GM19452 (cell line): ENCODE results near the gene CERS1.

Experiments used
- ATAC-seq: cut with Tn5 transposase; IDR thresholded peaks from one replicate; pipeline ENCODE4 v1.9.1; 2021; ENCODE audit not compliant: unreplicated experiment

The CERS1 gene

DNA sequence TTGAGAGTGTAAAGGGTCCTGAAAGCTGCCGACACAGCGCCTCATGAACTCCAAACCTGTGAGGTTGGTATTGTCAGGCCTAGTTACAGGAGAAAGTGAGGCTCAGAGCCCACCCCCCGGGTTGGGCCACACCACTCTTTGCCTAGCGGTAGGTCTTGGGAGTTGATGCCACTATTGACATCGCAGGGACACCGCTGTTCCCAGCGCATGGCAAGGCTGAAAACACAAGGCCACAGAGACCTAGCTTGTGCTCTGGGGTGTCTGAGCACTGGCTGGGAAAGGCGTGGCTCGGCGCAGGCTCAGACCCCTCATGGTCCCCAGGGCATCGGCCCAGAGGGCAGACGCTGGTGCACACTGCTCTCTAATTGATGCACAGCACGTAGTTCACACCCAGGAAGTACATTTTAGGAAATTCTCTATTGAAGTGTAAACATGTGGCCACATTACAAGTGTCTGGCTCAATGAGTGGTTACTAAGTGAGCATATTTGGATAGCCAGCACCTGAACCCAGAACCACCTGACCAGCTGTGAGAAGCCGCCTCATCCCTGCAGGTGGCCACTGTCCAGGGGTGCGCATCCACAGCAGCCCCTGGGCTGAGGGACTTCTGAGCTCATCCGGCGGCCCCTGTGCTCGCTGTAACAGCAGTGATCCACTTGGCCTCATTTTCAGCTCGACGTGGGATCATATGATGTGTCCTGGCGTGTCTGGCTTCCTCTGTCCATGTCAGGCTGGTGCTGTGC is 36.9 kb downstream of the CERS1 start:
- ATAC-seq = no peak

- no peak for ATAC-seq
These were observed 38.7 kb downstream of the CERS1 start for GRCh38 chr19:18857223-18857622.

- no peak for ATAC-seq
These were observed 39.4 kb downstream of the CERS1 start for GRCh38 chr19:18856385-18857126.

DNA sequence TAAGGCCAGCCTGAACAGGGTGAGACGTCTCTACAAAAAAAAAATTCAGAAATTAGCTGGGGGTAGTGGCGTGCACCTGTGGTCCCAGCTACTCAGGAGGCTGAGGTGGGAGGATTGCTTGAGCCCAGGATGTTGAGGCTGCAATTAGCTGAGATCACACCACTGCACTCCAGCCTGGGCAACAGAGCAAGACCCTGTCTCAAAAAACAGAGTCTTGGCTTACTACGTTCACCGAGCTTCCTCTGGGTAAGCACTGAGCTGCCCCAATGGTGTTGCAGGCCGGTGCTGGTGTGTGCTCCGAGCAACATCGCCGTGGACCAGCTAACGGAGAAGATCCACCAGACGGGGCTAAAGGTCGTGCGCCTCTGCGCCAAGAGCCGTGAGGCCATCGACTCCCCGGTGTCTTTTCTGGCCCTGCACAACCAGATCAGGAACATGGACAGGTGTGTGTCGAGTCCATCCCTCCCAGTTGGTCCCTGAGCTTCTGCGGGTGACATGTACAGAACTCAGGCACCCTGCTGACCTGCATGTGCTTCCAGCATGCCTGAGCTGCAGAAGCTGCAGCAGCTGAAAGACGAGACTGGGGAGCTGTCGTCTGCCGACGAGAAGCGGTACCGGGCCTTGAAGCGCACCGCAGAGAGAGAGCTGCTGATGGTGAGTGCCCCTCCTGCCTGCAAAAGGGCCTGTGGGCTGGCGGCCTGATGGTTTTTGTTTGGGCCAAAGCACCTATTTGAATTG is 40.1 kb downstream of the CERS1 start:
- ATAC-seq = no peak

DNA sequence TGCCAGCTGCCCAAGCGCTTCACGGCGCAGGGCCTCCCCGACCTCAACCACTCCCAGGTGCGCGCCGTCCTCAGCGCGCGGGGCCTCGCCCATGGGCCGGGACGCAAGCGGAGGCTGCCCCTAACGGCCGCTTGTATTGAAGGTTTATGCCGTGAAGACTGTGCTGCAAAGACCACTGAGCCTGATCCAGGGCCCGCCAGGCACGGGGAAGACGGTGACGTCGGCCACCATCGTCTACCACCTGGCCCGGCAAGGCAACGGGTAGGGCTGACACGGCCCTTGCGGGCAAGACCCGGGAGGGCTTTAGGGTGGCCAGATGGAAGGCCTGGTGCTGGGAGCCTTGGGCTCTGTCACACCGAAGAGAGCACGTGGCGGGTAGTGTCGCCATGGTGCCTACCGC is 41.0 kb downstream of the CERS1 start:
- no peak for ATAC-seq

DNA sequence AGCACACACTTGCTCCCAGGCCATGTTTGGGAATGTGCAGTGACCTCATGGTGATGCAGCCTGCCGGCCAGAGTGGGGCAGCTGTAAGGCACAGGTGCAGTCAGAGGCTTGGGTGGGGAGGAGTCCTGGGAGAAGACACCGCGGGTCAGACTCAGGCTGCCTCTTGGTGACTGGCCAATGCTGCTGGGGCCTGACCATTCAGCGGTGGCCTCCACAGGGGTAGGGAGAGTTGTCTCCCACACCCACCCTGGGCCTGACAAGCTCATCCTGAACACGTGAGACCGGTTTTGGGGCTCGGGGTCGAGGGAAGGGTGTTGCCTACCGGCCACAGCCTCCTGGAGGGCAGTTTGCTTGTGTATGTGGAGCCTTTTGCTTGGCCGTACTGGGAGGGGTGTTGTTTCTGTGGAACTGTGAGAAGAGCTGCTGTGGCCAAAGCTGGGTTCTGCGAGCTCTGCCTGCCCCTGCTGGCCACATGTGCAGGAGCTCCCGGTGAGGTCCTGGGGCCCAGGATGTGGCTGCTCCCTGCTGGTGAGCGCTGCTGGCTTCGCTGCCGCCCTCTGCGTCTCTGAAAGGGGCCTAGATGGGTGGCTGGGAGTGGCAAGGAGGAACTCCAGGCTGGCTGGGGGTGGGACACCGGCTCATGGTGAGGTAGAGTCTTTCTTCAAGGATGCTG is 42.1 kb downstream of the CERS1 start:
- ATAC-seq = no peak

DNA sequence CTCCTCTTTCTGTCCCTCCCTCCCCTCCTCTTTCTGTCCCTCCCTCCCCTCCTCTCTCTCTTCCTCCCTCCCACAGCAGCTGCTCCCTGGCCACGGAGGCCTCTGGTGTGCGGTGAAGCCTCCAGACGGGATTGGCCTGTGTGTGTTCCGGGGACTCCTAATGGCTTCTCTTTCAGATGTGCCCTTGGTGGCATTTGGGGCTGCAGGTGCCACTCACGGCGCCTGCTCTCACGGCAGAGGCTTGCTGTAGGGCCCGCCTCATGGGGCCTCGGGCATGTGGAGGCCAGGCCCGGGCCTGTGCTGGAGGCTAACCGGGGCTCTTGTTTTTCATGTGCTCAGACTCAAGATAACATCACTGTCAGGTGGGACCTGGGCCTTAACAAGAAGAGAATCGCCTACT is 43.3 kb downstream of the CERS1 start:
- no peak for ATAC-seq

DNA sequence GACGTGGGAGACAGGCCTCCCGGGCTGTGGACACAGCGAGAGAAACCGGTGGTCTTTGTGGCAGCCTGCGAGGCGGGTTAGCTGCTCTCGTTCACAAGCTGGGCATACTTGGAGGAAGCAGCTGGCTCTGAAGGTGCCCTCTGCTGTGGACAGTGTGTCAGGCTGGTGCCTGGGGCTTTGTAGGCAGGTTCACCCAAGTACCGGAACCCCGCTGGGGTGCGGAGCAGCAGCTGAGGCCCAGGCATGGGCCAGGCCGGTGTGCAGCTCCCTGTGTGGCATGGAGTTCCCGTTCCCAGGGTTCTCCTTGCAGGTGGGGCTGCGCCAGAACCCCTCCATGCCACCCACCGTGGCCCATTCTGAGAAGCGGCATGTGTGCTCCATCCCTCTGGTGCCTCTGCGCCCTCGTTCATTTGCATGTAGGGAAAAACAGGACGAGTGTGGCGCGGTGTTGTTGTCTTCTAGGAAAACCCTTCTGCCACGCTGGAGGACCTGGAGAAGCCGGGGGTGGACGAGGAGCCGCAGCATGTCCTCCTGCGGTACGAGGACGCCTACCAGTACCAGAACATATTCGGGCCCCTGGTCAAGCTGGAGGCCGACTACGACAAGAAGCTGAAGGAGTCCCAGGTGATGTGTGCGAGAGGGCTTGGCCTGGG is 44.2 kb downstream of the CERS1 start:
- no peak for ATAC-seq

- no peak for ATAC-seq
These were observed 45.2 kb downstream of the CERS1 start for GRCh38 chr19:18850471-18851375.

- ATAC-seq = no peak
These were observed 46.0 kb downstream of the CERS1 start for GRCh38 chr19:18849838-18850400.

- ATAC-seq = no peak
These were observed 46.9 kb downstream of the CERS1 start for GRCh38 chr19:18848878-18849661.

- ATAC-seq = no peak
These were observed 48.2 kb downstream of the CERS1 start for GRCh38 chr19:18847549-18848463.

- no peak for ATAC-seq
These were observed 49.0 kb downstream of the CERS1 start for GRCh38 chr19:18846862-18847548.

DNA sequence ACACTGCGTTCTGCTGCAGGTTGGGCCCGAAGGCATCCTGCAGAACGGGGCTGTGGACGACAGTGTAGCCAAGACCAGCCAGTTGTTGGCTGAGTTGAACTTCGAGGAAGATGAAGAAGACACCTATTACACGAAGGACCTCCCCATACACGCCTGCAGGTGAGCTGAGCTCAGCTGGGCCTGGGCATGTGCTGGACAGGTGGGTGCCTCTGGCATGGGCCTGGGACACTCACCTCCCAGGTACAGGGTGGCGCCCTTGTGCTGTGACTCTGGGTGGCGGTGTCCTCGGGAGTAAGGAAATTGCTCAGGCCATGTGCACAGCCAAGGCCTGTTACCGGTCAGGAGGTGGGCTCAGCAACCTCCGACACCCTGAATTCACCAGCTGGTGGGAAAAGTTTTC is 50.0 kb downstream of the CERS1 start:
- ATAC-seq = no peak

GRCh38 chr19:18844806-18845329 is 51.1 kb downstream of the CERS1 start:
- ATAC-seq = no peak

DNA sequence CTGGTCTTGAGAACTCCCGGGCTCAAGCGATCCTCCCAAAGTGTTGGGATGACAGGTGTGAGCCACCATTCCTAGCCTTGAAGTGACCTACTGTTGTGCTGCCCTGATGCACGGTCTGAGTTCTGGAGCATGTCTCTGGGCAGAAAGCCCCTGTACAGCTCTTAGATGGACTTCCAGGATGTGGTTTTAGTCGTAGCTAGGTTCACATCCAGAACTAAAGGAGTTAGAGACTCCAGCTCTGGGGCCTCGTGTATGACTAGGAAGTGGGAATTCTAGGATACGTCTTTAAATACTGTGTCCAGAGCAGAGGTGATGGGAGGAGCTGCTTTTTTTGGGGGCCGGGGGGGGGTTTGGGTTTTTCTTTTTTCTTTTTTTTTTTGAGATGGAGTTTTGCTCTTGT is 52.0 kb downstream of the CERS1 start:
- ATAC-seq = no peak

DNA sequence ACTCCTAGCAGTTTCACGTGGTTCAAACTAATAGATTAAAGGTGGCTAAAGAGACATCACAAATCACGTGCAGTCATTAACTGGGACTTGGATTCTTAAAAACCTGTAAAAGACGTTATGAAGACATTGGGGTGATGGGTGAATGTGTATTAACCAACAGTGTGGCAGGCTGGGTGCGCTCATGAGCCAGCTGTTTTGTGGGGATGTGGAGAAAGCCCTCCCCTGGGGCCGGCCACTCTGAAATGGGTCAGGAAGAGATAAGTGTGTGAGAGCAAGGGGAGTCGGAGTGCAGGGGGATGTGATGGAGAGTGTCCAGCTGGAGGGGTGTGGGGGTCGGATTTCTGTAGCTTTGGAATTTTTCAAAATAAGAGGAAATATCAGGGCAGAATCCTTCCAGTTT is 53.8 kb downstream of the CERS1 start:
- ATAC-seq = no peak
